Measurements from ENCODE around the gene TMEM196.

Gene TMEM196

GRCh38 chr7:19752020-19752419 lies 21.4 kb downstream of the TMEM196 start:
- Histone ChIP-seq H3K4me1 (ENCODE audit: low read length) (no peaks in the 10 kb centered on the region), H3K27me3 (replicated peaks; ENCODE audit: insufficient read depth, low read length) (no peaks in the 10 kb centered on the region), H3K27ac (ENCODE audit: low read length) (no peak overlapping the region), H3K4me2 (ENCODE audit: low read depth, low read length) (no peak overlapping the region), H3K9me2 (replicated peaks; ENCODE audit: insufficient read depth, low read length) (no peaks in the 10 kb centered on the region), H3K36me3 (replicated peaks; ENCODE audit: insufficient read depth, low read length) (no peaks in the 10 kb centered on the region), H3K79me2 (ENCODE audit: low read length) (no peaks in the 10 kb centered on the region), H3F3A (ENCODE audit: insufficient read depth, low read length) (no peaks in the 10 kb centered on the region), H3K9me3 (replicated peaks; ENCODE audit: insufficient read depth, low read length) (no peaks in the 10 kb centered on the region), H3K9ac (ENCODE audit: low read length) (no peak overlapping the region), H3K4me3 (ENCODE audit: low read length) (no peak overlapping the region), H2AFZ (ENCODE audit: low read length) (no peak overlapping the region), H4K20me1 (ENCODE audit: insufficient read depth, low read length) (no peaks in the 10 kb centered on the region)
- DNase-seq = no peak
- TF ChIP-seq EZH2 (optimal IDR thresholded peaks at IDR 0.05; ENCODE audit: low read depth, low read length) (no peak), EZH2phosphoT487 (IDR thresholded peaks at IDR 0.05; ENCODE audit: low read length) (no peak), CTCF (IDR thresholded peaks at IDR 0.05; ENCODE audit: low read length) (no peak)

- no peak overlapping the region for H3K4me3 ChIP-seq (ENCODE audit: low read length)
- no peaks in the 10 kb centered on the region for H4K20me1 ChIP-seq (ENCODE audit: insufficient read depth, low read length)
- no peaks in the 10 kb centered on the region for H3K4me1 ChIP-seq (ENCODE audit: low read length)
- H3K9me3 ChIP-seq (replicated peaks; ENCODE audit: insufficient read depth, low read length) = no peaks in the 10 kb centered on the region
- no peak overlapping the region for H3K27ac ChIP-seq (ENCODE audit: low read length)
- H3K36me3 ChIP-seq (replicated peaks; ENCODE audit: insufficient read depth, low read length) = no peaks in the 10 kb centered on the region
- TF ChIP-seq EZH2phosphoT487 (IDR thresholded peaks at IDR 0.05; ENCODE audit: low read length) = no peak
- TF ChIP-seq CTCF (IDR thresholded peaks at IDR 0.05; ENCODE audit: low read length) = no peak
- TF ChIP-seq EZH2 (optimal IDR thresholded peaks at IDR 0.05; ENCODE audit: low read depth, low read length) = no peak
- no peak overlapping the region for H3K9ac ChIP-seq (ENCODE audit: low read length)
- no peaks in the 10 kb centered on the region for H3F3A ChIP-seq (ENCODE audit: insufficient read depth, low read length)
- H3K4me2 ChIP-seq (ENCODE audit: low read depth, low read length) = no peak overlapping the region
- no peaks in the 10 kb centered on the region for H3K27me3 ChIP-seq (replicated peaks; ENCODE audit: insufficient read depth, low read length)
- no peaks in the 10 kb centered on the region for H3K79me2 ChIP-seq (ENCODE audit: low read length)
- H2AFZ ChIP-seq (ENCODE audit: low read length) = no peak overlapping the region
- no peak for DNase-seq
- H3K9me2 ChIP-seq (replicated peaks; ENCODE audit: insufficient read depth, low read length) = no peaks in the 10 kb centered on the region
These were observed 23.8 kb downstream of the TMEM196 start for GRCh38 chr7:19749658-19750057.

- no peak overlapping the region for H3K27ac ChIP-seq (ENCODE audit: low read length)
- H2AFZ ChIP-seq (ENCODE audit: low read length) = no peak overlapping the region
- H3K9ac ChIP-seq (ENCODE audit: low read length) = no peak overlapping the region
- no peaks in the 10 kb centered on the region for H3K27me3 ChIP-seq (replicated peaks; ENCODE audit: insufficient read depth, low read length)
- no peaks in the 10 kb centered on the region for H3K4me1 ChIP-seq (ENCODE audit: low read length)
- H3K79me2 ChIP-seq (ENCODE audit: low read length) = no peaks in the 10 kb centered on the region
- no peak overlapping the region for H3K4me2 ChIP-seq (ENCODE audit: low read depth, low read length)
- no peaks in the 10 kb centered on the region for H3K9me2 ChIP-seq (replicated peaks; ENCODE audit: insufficient read depth, low read length)
- H3K36me3 ChIP-seq (replicated peaks; ENCODE audit: insufficient read depth, low read length) = no peaks in the 10 kb centered on the region
- DNase-seq = peak; percentile 53
- peak; percentile 63 for TF ChIP-seq CTCF (IDR thresholded peaks at IDR 0.05; ENCODE audit: low read length)
- no peak for TF ChIP-seq EZH2phosphoT487 (IDR thresholded peaks at IDR 0.05; ENCODE audit: low read length)
- H3K4me3 ChIP-seq (ENCODE audit: low read length) = no peak overlapping the region
- H3F3A ChIP-seq (ENCODE audit: insufficient read depth, low read length) = no peaks in the 10 kb centered on the region
- no peaks in the 10 kb centered on the region for H3K9me3 ChIP-seq (replicated peaks; ENCODE audit: insufficient read depth, low read length)
- no peaks in the 10 kb centered on the region for H4K20me1 ChIP-seq (ENCODE audit: insufficient read depth, low read length)
These were observed 25.6 kb downstream of the TMEM196 start for GRCh38 chr7:19747740-19748339.

All from MM.1S (cell line).